GM19395 (cell line): Measurements from ENCODE around the gene FRRS1L.

ENCODE experiments used
- ATAC-seq: cut with Tn5 transposase; IDR thresholded peaks from one replicate; pipeline ENCODE4 v1.9.1; 2021; ENCODE audit warnings: mild to moderate bottlenecking, moderate library complexity; ENCODE audit not compliant: unreplicated experiment

FRRS1L gene, protein sequence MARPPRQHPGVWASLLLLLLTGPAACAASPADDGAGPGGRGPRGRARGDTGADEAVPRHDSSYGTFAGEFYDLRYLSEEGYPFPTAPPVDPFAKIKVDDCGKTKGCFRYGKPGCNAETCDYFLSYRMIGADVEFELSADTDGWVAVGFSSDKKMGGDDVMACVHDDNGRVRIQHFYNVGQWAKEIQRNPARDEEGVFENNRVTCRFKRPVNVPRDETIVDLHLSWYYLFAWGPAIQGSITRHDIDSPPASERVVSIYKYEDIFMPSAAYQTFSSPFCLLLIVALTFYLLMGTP

DNA sequence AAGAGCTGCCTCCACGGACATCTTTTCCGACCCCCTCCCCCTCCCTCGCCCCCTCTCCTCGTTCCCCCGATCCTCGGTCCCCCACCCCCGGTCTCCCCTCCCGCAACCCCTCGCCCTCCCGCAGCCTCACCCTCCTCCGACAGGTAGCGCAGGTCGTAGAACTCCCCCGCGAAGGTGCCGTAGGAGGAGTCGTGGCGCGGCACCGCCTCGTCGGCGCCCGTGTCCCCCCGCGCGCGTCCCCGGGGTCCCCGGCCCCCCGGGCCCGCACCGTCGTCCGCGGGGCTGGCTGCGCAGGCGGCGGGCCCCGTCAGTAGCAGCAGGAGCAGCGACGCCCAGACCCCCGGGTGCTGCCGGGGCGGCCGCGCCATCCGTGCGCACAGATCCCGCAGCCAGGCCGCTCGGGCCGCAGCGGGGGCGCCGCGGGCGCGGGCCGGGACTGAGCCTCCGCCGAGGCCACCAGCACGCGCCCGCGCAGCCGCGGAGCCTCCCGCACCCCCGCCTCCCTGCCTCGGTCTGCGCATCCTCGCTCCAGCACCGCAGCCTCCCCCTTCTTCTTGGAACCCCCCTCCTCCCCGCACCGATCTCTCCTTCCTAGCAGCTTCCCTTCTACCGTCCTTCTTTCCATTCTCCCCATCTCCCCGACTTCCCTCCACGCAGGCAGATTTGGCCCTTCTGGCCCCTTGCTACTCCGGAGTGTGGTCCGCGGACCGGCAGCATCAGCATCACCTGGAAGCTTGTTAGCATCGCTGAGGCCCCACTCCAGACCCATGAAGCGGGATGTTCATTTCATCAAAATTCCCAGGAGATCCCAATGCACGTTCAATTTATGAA is at the start of gene FRRS1L:
Gene FRRS1L, minus strand, starts transcription at position 479 of the 831 bp plus-strand sequence. Its CDS starts 111 bp downstream, at position 368.
- no peak for ATAC-seq

DNA sequence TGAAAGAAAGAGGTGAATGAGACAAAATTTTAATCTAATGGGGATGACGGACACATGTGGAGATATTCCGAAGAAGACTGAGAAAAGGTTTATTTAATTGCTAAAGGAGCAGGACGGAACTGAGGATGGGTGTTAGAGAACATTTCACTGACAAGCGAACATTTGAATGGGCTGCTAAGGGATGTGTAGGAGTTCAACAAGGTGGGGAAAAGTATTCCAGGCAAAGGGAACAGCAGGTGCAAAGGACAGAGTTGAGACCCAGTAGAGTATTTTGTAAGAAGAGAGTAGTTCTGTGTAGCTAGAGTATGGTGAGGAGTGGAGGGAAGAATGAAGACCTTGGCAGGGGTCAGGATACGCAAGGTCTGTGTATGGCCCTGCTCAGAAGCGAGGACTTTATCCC is 47.4 kb upstream of the FRRS1L start:
- no peak for ATAC-seq

DNA sequence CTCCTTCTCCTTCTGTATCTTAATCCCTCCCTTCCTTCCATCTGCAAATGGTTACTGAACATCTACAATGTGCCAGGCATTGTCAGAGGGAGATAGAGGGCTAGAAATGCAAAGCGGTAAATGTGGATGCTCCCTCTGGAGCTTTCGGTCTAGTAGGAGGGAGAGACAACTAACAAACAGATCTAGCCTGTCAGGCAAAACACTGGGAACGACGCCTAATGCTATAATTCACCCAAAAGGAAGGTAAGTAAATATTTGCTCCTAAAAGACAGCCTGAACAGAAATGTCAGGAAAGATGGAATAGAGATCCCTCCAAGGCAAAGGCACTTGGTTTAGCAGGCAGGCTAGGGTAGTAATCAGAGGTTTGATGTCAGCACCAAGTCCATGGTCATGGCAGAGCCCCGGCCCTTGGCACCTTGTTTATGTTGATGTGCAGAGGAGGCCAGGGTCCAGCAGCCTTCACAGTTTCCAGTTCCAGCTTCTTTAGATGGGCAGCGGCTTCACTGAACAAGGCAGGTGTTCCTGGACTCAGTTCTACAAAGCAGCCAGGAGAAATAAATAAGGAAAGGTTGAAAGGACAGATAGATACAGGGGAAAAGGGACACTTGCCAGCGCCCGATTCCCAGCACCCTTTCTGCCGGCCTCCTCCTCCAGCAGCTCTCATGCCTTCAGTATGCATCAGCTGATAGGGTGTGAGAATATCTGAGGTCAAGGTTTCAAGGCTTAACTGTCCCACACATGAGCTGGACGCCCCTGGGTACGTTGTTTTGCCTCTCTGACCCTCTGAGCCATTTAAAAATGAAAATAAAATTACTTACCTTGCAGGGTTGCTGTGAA is 46.5 kb upstream of the FRRS1L start:
- ATAC-seq, result no peak

DNA sequence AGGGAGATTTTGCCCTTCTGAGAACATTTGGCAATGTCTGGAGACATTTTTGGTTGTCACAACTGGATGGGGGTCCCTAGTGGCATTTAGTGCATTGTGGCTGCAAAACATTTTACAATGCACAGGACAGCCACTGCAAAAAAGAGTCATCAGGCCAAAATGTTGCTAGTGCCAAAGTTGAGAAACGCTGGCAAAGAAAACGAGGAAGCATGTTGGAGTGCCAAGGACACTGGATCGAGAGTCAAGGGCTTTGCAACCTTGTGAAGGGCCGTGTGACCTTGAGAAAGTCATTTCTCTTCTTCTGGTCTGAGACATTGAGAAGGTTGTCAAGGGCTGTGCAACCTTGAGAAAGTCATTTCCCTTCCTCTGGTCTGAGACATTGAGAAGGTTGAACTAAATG is 45.7 kb upstream of the FRRS1L start:
- ATAC-seq, result no peak

DNA sequence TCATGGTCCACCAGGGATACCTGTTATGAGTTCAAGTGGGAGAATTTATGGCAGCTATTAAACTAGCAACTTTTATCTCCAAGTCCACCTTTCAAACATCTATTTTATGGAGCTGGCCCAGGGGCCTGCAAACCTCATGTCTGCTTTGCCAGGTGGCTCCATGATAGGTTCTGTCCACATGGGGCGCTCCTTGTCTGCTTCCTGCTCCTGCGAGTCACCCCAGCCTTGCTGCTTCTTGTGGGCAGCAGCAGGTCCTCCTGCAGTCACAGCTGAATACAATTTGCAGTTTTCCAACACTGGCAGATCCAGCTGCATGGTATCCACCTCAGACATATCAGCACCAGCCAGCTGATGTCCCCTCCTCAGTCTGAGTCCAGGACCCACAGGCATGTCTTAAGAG is 39.6 kb upstream of the FRRS1L start:
- ATAC-seq, result no peak

DNA sequence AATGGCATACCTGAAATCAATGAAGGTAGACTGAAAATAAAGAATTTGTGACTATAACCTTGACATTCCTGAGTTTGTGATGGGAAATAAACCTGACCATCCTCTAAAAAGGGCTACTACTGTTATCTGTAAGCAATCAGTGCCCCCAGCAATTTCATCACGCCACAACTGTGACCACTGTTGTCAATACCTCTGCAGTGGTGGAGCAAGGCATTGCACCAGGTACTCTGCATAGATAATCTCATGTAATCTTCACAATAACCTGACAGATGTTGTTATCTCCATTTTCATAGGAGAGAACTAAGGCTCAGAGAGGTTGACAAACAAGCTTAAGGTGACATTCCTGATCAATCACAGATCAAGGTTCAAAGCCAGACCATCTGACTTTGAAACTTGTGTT is 38.5 kb upstream of the FRRS1L start:
- ATAC-seq, result no peak

DNA sequence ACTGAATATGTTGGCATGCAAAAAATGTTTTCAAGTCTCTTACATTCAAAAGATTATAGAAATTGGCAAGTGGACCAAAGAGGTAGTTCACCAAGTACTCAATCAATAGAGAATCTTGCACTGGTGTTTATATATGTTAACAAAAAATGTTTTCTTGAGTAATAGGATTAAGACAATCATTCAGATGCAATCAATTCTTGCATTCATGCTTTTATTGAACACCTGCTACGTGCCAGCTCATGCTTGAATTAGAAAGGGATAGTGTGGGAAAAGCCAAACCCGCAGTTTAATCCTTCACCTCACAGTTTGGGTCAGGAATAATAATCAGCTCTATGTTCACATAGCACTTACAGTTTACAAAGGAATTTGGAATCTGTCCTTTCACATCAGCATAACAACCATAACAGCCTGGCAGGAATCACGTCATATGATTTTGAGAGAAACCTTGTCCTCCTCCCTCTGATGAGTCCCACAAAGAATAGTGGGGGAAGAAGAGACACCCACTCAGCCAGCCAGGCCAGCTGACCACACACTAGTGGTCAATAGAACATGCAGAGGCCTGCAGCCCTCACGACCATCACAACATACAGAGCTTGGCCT is 36.8 kb upstream of the FRRS1L start:
- no peak for ATAC-seq

DNA sequence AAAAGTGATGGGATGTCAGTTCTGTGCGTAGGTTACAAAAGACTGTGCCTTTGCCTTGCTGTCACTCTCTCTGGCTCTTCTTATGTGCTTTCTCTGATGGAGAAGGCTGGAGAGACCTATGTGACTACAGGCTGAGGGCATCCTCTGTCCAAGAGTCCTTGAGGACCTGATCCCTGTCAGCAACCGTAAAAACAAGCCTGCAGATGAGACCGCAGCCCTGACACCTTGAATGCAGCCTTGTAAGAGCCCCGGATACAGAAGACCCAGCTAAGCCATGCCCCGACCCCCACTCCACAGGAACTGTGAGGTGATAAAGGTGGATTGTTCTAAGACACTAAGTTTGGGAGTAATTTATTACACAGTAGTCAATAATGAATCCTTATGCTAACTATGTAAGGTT is 32.6 kb upstream of the FRRS1L start:
- ATAC-seq, result no peak

DNA sequence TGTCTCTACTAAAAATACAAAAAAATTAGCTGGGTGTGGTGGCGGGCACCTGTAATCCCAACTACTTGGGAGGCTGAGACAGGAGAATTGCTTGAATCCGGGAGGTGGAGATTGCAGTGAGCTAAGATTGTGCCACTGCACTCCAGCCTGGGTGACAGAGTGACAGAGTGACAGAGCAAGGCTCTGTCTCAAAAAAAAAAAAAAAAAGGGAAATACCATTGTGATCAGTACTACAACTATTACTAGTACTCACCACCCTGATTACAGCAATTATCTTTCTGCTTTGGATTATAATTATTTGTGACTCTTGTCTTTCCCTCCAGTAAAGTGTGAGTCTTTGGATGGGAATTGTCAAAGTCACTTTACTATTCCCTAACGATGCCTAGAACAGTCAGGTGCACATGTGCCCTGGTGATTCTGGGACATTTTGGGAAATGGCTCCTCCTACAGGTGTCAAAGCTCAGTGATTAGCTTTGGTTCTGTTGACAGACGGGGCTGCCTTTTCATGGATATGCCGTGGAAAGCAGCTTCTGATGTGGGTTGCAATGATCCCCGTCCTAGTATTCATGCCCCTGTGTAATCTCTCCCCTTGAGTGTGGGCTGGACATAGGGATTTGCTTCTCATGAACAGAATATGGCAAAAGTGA is 31.8 kb upstream of the FRRS1L start:
- ATAC-seq, result no peak

DNA sequence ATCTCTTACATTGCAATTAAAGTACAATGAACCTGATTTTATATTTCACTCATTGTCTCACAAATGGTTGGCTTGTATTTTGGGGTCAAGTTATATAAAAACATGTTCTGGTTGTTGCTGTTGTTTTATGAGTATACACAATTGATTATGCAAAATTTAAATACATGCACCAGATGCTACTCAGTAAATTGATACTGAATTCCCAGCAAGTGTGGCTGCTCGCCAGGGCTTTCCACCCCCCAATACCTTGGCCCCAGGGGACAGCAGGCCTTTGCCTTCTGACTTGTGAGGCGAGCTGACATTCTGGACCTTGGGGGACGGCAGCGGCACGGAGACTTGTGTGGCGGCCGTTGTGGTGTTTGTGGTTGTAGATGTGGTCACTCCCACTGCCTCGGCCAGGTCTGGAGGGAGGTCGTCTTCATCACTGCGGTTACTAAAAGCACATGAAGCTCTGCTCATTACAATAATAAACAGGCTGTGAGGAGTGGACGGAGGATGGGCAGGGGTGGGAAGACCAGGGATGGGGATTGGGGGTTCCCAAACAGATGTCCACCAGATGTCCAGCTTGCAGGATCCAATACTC is 27.0 kb upstream of the FRRS1L start:
- no peak for ATAC-seq

DNA sequence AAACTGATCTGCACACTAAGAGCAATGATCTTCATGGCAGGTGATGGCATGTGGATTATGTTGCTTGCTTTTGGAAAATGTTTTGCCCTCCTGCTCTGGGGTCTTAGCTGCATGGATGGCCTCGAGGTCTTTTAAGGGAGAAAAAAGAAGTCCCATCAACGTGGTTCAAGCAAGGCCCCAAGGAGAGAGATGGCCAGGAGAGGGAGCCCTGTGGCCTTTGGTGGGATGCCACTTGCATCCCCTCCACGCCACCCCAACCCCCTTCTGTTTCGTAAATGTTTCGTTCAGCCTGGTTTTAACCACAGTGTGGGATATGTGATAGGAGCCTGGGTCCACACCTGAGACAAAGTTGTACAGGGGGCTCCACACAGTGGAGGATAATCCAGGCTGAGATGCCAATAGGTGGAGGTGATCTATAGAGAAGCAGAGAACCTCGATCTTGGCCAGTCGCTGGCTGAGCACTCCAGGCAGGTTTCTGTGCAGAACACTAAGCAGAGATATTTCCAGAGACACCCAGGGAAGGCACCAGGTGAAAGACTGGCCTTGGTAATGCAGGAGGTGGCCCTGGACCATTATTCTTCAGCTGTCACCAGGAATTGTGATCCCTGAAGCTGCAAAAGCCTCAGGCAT is 25.8 kb upstream of the FRRS1L start:
- no peak for ATAC-seq

DNA sequence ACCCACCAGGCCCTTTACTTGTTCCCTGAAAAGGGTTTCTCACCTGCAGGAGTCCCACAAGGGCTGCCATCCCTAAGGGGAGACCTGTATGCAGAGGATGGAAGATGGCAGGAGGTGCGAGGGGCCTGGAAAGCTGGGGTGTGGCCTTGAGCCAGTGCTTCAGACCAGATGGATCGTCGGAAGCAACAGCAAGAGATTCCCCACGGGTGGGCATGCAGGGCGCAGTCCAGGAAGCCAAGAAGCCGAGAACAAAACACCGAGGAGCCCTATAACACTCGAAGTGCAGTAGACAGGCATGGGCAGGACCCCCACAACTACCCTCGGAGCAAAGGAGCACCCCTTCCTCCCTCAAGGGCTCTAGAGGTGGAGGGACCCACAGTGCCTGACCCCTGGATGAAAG is 24.7 kb upstream of the FRRS1L start:
- ATAC-seq, result no peak

DNA sequence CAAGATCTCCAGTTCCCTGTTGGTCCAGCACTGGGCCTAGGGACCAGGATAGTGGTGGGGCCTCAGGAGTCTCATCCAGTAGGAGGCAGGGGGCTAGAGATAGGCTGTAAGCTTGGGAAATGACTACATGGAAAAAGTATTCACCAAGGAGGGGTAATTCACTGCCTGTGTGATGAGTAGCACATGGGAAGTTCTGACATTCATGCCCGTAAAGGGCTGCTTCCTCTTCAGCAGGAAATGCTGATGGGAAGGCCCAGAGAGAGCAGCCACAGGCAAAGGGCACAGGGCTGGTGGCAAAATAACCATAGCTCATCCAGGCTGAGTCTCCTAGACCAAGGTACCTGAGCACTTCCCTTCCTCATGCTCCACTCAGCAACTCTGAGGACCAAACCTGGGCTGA is 23.1 kb upstream of the FRRS1L start:
- no peak for ATAC-seq

DNA sequence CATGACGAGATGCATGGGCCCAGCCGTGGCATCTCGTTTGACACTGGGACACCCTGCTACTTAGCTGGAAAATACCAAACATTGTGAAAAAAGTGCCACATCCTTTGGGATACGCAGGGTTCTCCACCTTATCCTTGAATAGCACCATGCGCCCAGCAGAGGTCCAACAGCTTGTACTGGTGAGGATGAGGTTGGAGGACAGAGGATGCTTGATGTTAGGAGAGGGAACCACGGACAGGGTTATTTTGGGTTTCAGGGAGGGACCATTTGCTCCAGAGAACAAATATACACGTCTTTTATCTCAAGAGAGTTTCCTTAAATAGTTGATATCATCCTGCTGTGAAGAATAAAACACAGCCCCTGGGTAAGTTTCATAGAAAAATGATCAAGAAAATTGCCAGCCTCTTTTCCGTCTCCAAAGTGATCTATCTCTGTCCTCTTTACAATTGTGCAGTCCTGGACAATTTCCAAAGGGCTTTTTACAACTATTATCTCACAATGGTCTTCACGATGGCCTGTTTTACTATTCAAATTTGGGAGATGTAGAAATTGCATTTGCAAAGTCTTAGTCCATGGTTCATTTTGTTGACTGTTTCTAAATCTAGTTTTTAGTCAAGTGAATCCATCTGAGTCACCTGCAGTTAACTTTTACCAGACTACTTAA is 19.9 kb upstream of the FRRS1L start:
- no peak for ATAC-seq

DNA sequence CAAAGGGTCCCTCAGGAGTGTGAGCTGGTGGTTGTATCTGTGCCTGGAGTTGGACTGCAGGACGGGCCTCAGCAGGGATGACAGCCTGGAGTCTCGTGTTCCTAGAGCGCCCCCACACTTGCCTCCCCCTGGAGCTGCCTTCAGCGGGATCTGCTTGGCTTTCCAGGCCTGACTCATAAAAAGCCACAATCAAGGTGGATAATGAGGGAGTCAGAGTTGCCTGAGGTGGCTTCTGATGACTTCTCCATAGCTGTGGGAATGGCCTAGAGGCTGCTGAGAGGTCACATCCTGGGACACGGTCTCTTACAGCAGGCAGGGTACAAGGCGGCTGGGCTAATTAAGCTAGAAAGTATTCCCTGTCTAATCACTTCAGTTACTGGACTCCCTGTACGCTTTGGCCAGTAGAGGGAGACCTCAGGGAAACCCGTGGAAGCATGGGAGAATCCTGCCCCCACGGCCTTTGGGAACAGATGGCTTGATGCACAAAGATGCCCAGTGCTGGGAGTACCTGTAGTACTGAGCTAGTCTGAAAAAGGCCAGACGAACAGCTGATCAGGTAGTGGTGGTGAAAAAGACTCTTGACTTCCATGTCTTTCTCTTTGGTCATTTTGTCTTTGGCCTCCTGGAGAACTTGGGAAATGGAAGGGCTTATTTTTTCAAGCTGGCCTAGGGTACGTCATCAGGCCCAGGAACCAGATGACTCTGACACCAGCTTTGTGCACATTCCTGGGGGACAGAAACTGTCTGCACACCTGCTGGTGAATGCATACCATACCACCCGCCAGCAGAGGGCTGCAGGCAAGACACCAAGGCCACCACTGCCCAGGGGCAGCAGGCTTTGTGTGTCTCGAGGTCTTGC is 16.1 kb upstream of the FRRS1L start:
- no peak for ATAC-seq

DNA sequence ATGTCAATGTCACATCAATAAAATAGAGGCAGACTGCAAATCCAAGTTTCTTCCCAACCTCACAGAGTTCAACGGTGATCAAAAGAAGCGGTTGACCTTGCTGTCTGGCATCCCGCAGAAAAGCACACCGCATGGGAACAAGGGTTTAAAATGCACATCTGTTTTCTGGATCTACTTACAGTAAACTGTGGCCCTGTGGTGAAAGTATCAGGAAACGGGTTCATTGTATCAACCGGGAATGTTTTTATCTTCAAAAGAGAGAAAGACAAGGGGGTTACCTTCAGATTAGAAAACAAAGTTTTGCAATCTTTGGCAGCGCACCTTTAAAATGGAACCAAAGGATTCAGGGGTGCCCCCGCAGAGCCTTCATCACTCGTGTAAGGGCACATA is 15.5 kb upstream of the FRRS1L start:
- no peak for ATAC-seq

DNA sequence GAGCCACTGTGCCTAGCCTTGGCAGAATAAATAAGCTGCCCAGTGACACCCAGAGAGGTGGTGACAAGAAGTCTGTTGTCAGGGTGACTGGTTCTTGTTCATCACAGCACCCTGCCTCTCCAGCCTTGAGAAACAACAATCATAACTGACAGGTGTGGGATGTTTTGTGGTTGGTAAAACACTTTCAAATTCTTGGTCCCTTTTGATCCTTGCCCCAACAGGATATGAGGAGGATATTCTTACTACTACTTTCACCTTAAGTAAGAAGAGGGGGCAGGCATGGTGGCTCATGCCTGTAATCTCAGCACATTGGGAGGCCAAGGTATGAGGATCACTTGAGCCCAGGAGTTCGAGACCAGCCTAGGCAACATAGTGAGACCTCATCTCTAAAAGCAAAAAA is 14.2 kb upstream of the FRRS1L start:
- ATAC-seq, result peak; percentile 83

DNA sequence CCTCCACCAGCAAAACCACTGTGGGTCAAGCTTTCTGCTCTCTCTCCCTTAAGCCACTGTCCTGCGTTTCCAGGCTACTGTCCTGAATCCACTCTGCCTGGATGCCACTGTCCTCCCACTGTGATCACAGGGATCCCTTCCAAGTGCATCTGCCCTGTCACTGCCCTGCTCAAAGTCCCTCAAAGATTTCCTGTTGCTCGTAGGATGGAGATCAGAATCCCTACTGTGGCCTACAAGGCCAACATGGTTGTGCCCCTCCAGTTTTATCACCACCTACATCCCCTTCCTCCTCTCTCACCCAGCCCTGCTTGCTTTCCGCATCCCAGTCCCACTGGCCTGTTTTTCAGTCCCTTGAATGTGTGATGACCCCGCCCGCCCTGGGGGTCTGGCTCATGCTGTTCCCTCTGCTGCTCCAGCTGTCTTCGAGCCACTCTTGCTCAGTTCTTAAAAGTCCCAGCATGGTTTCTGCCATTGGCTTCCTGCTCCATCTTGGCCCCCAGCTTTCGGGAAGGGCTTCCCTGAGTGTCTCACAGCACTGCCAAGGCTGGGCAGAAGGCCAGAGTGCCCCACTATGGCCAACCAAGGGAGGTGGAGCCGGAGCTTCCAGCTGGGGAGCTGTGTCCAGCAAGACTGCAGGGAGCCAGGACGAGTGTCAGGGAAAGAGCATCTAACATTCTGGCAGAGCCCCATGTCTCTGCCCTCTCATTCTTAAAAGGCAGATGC is 12.9 kb upstream of the FRRS1L start:
- no peak for ATAC-seq
